Astrocyte of the cerebellum (primary cell): ENCODE data around the gene TXLNG.

Experiments used
- DNase-seq: peaks from one replicate; pipeline ENCODE4 v3.0.0-alpha.2; 2011; ENCODE audit warnings: low read depth
- H3K4me3 ChIP-seq: 2 replicates; pipeline ENCODE4 v1.5.1; 2011; ENCODE audit warnings: mild to moderate bottlenecking, low read depth, low read length, moderate library complexity
- CTCF ChIP-seq: IDR thresholded peaks from 2 replicates; pipeline ENCODE4 v1.5.1; 2012; ENCODE audit warnings: low read length, low read depth, moderate library complexity, mild to moderate bottlenecking; ENCODE audit errors: missing control alignments
- in situ Hi-C: cut with HindIII; loops from 2 replicates; pipeline ENCODE4 v1.10.0; 2017; ENCODE audit warnings: low sequenced_read_pairs

TXLNG gene

DNA sequence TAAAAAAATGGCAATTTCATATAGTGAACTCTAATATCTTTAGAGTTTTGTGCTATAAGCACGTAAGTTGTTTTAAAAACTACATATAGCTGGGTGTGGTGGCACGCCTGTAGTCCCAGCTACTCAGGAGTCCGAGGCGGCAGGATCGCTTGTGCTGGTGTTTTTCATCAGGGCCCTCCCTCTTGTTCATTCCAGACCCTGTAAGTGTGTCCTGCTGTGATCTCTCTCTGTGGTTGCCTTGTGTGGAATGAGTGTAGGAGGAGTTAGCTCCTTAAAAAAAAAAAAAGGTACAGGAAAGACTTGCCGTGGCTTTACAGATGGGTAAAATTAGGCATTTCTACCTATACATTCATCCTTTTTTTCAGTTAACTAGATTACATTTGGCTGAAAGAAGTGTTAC lies 48.5 kb downstream of the TXLNG start:
- peak; percentile 66 for DNase-seq
- in situ Hi-C loops = no loop called here
- no peak overlapping the region for H3K4me3 ChIP-seq
- no peak for TF ChIP-seq CTCF

DNA sequence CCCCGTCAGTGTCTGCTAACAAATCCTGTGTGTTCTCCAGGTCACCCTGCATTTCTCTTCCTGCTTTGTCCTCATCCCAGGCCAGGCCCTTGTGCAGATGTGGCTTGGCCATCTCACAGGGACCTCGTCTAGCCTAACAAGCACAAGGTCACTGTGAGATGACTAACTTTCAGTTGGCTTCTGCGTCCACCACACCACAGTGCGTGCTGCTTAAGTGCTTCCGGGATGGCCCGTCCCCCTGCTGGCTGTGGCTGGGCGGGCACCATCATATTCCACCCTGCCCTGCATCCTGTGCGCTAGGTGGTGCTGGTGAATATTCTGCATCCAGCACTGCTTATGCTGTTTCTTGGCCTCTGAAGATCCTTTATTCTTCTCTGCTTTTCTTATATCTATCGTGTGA lies 50.1 kb downstream of the TXLNG start:
- TF ChIP-seq CTCF = peak; percentile 41
- in situ Hi-C loops = no loop called here
- no peak overlapping the region for H3K4me3 ChIP-seq
- no peak for DNase-seq

DNA sequence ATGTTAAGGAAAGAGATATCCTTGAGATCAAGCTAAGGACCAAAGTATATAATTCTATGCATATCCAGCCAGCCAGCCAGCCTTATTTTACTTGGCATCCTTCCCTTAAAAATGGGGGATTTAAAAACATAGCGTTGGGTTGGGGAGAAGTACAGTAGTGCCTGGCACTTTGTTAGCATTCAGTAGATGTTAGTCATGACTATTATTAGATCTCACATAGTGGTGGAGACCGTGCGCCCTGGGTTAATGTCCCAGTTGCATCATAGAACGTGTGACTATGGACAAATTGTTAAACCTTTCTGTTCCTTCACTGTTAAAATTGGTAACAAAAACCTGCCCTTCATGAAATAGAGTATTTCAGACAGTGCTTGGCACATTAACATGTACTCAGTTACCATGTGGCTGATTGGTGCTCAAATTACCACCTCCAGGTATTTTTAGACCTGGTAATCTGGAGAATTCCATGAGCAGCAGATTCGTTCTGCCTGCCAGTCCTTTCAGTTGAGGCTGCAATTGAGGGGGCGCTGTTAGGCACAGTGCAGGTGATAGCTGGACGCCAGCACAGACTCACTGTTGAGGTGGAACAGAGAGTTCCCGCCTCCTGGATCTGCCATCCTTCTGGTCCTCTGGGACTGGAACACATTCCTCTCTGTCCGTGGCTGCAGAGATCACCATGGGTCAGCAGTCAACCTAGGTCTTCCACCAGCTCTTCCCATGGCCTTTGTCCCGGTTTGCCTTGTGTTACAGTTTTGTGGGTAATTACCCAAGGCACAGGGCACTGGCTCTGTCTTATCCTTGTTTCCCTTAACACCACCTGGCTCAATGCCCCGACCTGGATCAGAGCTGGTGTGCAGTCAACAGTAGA lies 52.2 kb downstream of the TXLNG start:
- no peak overlapping the region for H3K4me3 ChIP-seq
- in situ Hi-C loops = no loop called here
- no peak for TF ChIP-seq CTCF
- DNase-seq = peak; percentile 49

DNA sequence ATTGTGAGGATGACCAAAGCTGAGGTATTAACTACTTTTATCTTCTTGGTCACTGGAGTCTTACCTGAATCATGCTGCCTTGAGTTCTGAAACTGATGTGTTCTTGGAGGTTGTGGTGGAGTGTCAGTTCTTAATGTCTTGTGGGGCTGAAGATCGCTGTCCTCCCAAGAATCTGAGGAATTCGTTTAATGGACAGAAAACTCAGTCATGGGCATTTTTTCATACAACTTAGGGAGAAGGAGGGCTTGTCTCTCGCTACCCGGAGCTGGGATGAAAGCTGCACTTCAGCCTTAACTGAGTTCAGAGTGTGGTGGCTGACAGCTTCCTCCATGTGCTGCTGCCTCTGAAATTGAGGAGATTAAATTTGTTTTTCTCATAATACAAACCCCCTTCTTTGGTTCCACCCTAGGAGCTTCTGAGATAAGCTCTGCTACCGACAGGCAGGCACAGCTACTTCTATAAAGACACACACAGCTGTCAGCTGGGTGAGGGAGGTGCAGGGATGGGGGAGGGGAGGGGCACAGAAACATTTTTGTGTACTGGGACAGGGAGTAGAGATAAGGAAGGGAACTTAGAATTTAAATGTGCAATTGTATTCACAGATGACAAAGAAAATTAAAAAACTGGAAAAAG lies 53.1 kb downstream of the TXLNG start:
- no peak overlapping the region for H3K4me3 ChIP-seq
- TF ChIP-seq CTCF = no peak
- in situ Hi-C loops = no loop called here
- DNase-seq = no peak

- no peak for DNase-seq
- in situ Hi-C loops = no loop called here
- H3K4me3 ChIP-seq = no peak overlapping the region
- TF ChIP-seq CTCF = no peak
These were observed 53.7 kb downstream of the TXLNG start for GRCh38 chrX:16839852-16840460.

GRCh38 chrX:16842684-16843083 lies 56.4 kb downstream of the TXLNG start:
- TF ChIP-seq CTCF = no peak
- in situ Hi-C loops = no loop called here
- H3K4me3 ChIP-seq = no peak overlapping the region
- no peak for DNase-seq
